Activated T-cell treated with anti-CD3 and anti-CD28 coated beads, Interleukin-2, amount 50 U/mL, for 4 hours (primary cell): ENCODE measurements around the gene KIF12. TPM values are rescaled to one million over a fixed set of nuclear protein-coding genes. Genes with fewer than 3 reads are reported as not detected.

Source experiments
- ATAC-seq, 2 donors: fragments of 200-7000 bp; cut with Tn5 transposase; one replicate each; pipeline ENCODE4 v1.10.0; 2021
- DNase-seq: peaks from one replicate; pipeline ENCODE4 v3.0.0-alpha.2; 2020
- H3K27me3 Mint-ChIP-seq: one replicate; pipeline ENCODE4 v1.8.0; 2021; ENCODE audit warnings: low read depth, mixed read lengths
- H3K36me3 Mint-ChIP-seq: one replicate; pipeline ENCODE4 v1.8.0; 2022; ENCODE audit warnings: mixed read lengths; ENCODE audit not compliant: insufficient read depth
- H3K4me1 Mint-ChIP-seq: one replicate; pipeline ENCODE4 v1.8.0; 2021; ENCODE audit warnings: low read depth, mixed read lengths
- H3K4me3 Mint-ChIP-seq: one replicate; pipeline ENCODE4 v1.8.0; 2021; ENCODE audit warnings: mild to moderate bottlenecking, moderate library complexity, mixed read lengths
- H3K9me3 Mint-ChIP-seq: one replicate; pipeline ENCODE4 v1.8.0; 2021; ENCODE audit warnings: mixed read lengths
- total RNA-seq, 3 donors: library from RNA; stranded (reverse); gene quantifications; one replicate each; pipeline ENCODE4 v1.2.1, GENCODE V29; 2021

KIF12 gene
- total RNA-seq, 3 donors from 2014 or later, result 0.10 TPM; not detected in 2

GRCh38 chr9:114117996-114118830 lies 19.1 kb upstream of the KIF12 start:
- Mint-ChIP-seq H3K36me3 (no peaks in the 10 kb centered on the region), H3K4me1 (no peaks in the 10 kb centered on the region), H3K27me3 (peaks cover 18% of the 10 kb centered on the region), H3K4me3 (no peak overlapping the region), H3K9me3 (no peaks in the 10 kb centered on the region)
- ATAC-seq (no peak), DNase-seq (no peak)

GRCh38 chr9:114117614-114117995 lies 18.5 kb upstream of the KIF12 start:
- Mint-ChIP-seq H3K27me3 (peaks cover 22% of the 10 kb centered on the region), H3K36me3 (no peaks in the 10 kb centered on the region), H3K9me3 (no peaks in the 10 kb centered on the region), H3K4me3 (no peak overlapping the region), H3K4me1 (no peaks in the 10 kb centered on the region)
- DNase-seq (no peak), ATAC-seq (no peak)

GRCh38 chr9:114116126-114116747 lies 17.1 kb upstream of the KIF12 start:
- DNase-seq (no peak), ATAC-seq (no peak)
- peaks cover 24% of the 10 kb centered on the region for H3K27me3 Mint-ChIP-seq
- no peaks in the 10 kb centered on the region for H3K9me3 Mint-ChIP-seq
- H3K4me1 Mint-ChIP-seq, result no peaks in the 10 kb centered on the region
- no peaks in the 10 kb centered on the region for H3K36me3 Mint-ChIP-seq
- H3K4me3 Mint-ChIP-seq, result no peak overlapping the region

GRCh38 chr9:114115654-114116125 lies 16.6 kb upstream of the KIF12 start:
- no peak for ATAC-seq
- H3K4me1 Mint-ChIP-seq, result no peaks in the 10 kb centered on the region
- H3K27me3 Mint-ChIP-seq, result peaks cover 24% of the 10 kb centered on the region
- H3K9me3 Mint-ChIP-seq, result no peaks in the 10 kb centered on the region
- DNase-seq, result no peak
- no peaks in the 10 kb centered on the region for H3K36me3 Mint-ChIP-seq
- H3K4me3 Mint-ChIP-seq, result no peak overlapping the region

GRCh38 chr9:114114364-114114763 lies 15.3 kb upstream of the KIF12 start:
- Mint-ChIP-seq H3K4me3 (no peak overlapping the region), H3K27me3 (peaks cover 24% of the 10 kb centered on the region), H3K36me3 (no peaks in the 10 kb centered on the region), H3K4me1 (no peaks in the 10 kb centered on the region), H3K9me3 (no peaks in the 10 kb centered on the region)
- no peak for DNase-seq
- no peak for ATAC-seq

GRCh38 chr9:114112778-114113584 lies 13.9 kb upstream of the KIF12 start:
- ATAC-seq (no peak), DNase-seq (no peak)
- no peaks in the 10 kb centered on the region for H3K36me3 Mint-ChIP-seq
- H3K9me3 Mint-ChIP-seq, result no peaks in the 10 kb centered on the region
- H3K4me3 Mint-ChIP-seq, result no peak overlapping the region
- H3K27me3 Mint-ChIP-seq, result peaks cover 24% of the 10 kb centered on the region
- no peaks in the 10 kb centered on the region for H3K4me1 Mint-ChIP-seq

GRCh38 chr9:114112325-114112724 lies 13.2 kb upstream of the KIF12 start:
- Mint-ChIP-seq H3K27me3 (peaks cover 18% of the 10 kb centered on the region), H3K9me3 (no peaks in the 10 kb centered on the region), H3K4me3 (no peak overlapping the region), H3K4me1 (no peaks in the 10 kb centered on the region), H3K36me3 (no peaks in the 10 kb centered on the region)
- ATAC-seq (no peak), DNase-seq (no peak)

GRCh38 chr9:114110180-114110579 lies 11.1 kb upstream of the KIF12 start:
- H3K4me1 Mint-ChIP-seq, result no peaks in the 10 kb centered on the region
- no peak overlapping the region for H3K4me3 Mint-ChIP-seq
- ATAC-seq (no peak), DNase-seq (no peak)
- no peaks in the 10 kb centered on the region for H3K36me3 Mint-ChIP-seq
- H3K9me3 Mint-ChIP-seq, result no peaks in the 10 kb centered on the region
- peaks cover 12% of the 10 kb centered on the region for H3K27me3 Mint-ChIP-seq

- Mint-ChIP-seq H3K36me3 (no peaks in the 10 kb centered on the region), H3K9me3 (no peaks in the 10 kb centered on the region), H3K27me3 (peaks cover 10% of the 10 kb centered on the region), H3K4me1 (no peaks in the 10 kb centered on the region), H3K4me3 (no peak overlapping the region)
- ATAC-seq (no peak), DNase-seq (no peak)
Observed at GRCh38 chr9:114109124-114109523, 10.0 kb upstream of the KIF12 start.

GRCh38 chr9:114108016-114108833 lies 9.1 kb upstream of the KIF12 start:
- DNase-seq (peak; percentile 36), ATAC-seq (peak; percentile 81 to 82)
- H3K36me3 Mint-ChIP-seq, result no peaks in the 10 kb centered on the region
- H3K9me3 Mint-ChIP-seq, result no peaks in the 10 kb centered on the region
- peaks cover 7% of the 10 kb centered on the region for H3K27me3 Mint-ChIP-seq
- no peaks in the 10 kb centered on the region for H3K4me1 Mint-ChIP-seq
- H3K4me3 Mint-ChIP-seq, result no peak overlapping the region

GRCh38 chr9:114107286-114108001 lies 8.4 kb upstream of the KIF12 start:
- Mint-ChIP-seq H3K27me3 (peaks cover 3% of the 10 kb centered on the region), H3K36me3 (no peaks in the 10 kb centered on the region), H3K4me1 (no peaks in the 10 kb centered on the region), H3K9me3 (no peaks in the 10 kb centered on the region), H3K4me3 (no peak overlapping the region)
- ATAC-seq (peak; percentile 14 to 18), DNase-seq (no peak)

- peaks cover 7% of the 10 kb centered on the region for H3K9me3 Mint-ChIP-seq
- H3K27me3 Mint-ChIP-seq, result peaks cover 5% of the 10 kb centered on the region
- H3K4me1 Mint-ChIP-seq, result no peaks in the 10 kb centered on the region
- no peak overlapping the region for H3K4me3 Mint-ChIP-seq
- ATAC-seq (no peak), DNase-seq (no peak)
- no peaks in the 10 kb centered on the region for H3K36me3 Mint-ChIP-seq
Observed at GRCh38 chr9:114105236-114105635, 6.1 kb upstream of the KIF12 start.

- H3K9me3 Mint-ChIP-seq, result peaks cover 7% of the 10 kb centered on the region
- ATAC-seq (no peak), DNase-seq (no peak)
- H3K4me3 Mint-ChIP-seq, result no peak overlapping the region
- peaks cover 3% of the 10 kb centered on the region for H3K4me1 Mint-ChIP-seq
- no peaks in the 10 kb centered on the region for H3K36me3 Mint-ChIP-seq
- peaks cover 14% of the 10 kb centered on the region for H3K27me3 Mint-ChIP-seq
Observed at GRCh38 chr9:114102484-114102883, 3.4 kb upstream of the KIF12 start.
